Upper lobe of left lung (tissue), 4 donors: ENCODE results near the gene ADGRG3.

Experiments used
- POLR2A ChIP-seq, 4 donors: fragments of 450-650 bp; IDR thresholded peaks; one replicate each; pipeline ENCODE4 v1.5.1; 2016 to 2017; ENCODE audit warnings: antibody characterized with exemption in 4 of 4, mild to moderate bottlenecking in 2 of 4
- TF ChIP-seq, protein P1 (sequence below), 6 experiments: fragments of 450-650 bp in 4 of 6; fragments of 200-600 bp in 2 of 6; sonication (generic) in 2 of 6; IDR thresholded peaks; one replicate each; pipeline ENCODE4 v1.5.1; 2016 to 2019; ENCODE audit warnings: antibody characterized with exemption in 6 of 6

DNA sequence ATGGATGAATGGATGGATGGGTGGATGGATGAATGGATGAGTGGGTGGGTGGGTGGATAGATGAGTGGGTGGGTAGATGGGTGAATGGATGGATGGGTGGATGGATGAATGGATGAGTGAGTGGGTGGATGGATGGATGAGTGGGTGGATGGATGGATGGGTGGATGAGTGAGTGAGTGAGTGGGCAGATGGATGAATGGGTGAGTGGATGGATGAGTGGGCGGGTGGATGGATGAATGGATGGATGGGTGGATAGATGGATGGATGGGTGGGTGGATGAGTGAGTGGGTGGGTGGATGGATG is 61.0 kb downstream of the ADGRG3 start:
- no peak for TF ChIP-seq POLR2A (IDR thresholded peaks at IDR 0.05)
- TF ChIP-seq, protein P1, sequence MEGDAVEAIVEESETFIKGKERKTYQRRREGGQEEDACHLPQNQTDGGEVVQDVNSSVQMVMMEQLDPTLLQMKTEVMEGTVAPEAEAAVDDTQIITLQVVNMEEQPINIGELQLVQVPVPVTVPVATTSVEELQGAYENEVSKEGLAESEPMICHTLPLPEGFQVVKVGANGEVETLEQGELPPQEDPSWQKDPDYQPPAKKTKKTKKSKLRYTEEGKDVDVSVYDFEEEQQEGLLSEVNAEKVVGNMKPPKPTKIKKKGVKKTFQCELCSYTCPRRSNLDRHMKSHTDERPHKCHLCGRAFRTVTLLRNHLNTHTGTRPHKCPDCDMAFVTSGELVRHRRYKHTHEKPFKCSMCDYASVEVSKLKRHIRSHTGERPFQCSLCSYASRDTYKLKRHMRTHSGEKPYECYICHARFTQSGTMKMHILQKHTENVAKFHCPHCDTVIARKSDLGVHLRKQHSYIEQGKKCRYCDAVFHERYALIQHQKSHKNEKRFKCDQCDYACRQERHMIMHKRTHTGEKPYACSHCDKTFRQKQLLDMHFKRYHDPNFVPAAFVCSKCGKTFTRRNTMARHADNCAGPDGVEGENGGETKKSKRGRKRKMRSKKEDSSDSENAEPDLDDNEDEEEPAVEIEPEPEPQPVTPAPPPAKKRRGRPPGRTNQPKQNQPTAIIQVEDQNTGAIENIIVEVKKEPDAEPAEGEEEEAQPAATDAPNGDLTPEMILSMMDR (IDR thresholded peaks at IDR 0.05) = no peak
